T-helper 2 cell treated with Interferon-gamma antibody and Interleukin-4, amounts not matched to agents 5 μg/mL and 100 μg/mL, for 36 hours (primary cell): Measurements from ENCODE around the gene TNFRSF9.
"Not testable (repeated sequence)": the region's sequence is repeated elsewhere in the genome, so short reads cannot be mapped to it uniquely, and the experiment has no call there.

Experiments used
- DNase-seq: peaks from one replicate; pipeline ENCODE4 v3.0.0; 2021; ENCODE audit warnings: low spot score
- H3K27ac Mint-ChIP-seq: one replicate; pipeline ENCODE4 v1.8.0; 2021; ENCODE audit warnings: mild to moderate bottlenecking, mixed read lengths
- H3K27me3 Mint-ChIP-seq: one replicate; pipeline ENCODE4 v1.8.0; 2021; ENCODE audit warnings: low read depth, mixed read lengths
- H3K36me3 Mint-ChIP-seq: one replicate; pipeline ENCODE4 v1.8.0; 2021; ENCODE audit warnings: low read depth, mixed read lengths
- H3K4me1 Mint-ChIP-seq: one replicate; pipeline ENCODE4 v1.8.0; 2021; ENCODE audit warnings: low read depth, mixed read lengths
- H3K4me3 Mint-ChIP-seq: one replicate; pipeline ENCODE4 v1.8.0; 2022; ENCODE audit warnings: mild to moderate bottlenecking, moderate library complexity, mixed read lengths
- H3K9me3 Mint-ChIP-seq: one replicate; pipeline ENCODE4 v1.8.0; 2021; ENCODE audit warnings: mixed read lengths

The TNFRSF9 gene

GRCh38 chr1:7952791-7953190, 12.2 kb upstream of the TNFRSF9 start:
- not testable (repeated sequence) for H3K27ac Mint-ChIP-seq, DNase-seq, H3K9me3 Mint-ChIP-seq, H3K4me3 Mint-ChIP-seq, H3K27me3 Mint-ChIP-seq, H3K36me3 Mint-ChIP-seq
- peaks cover 45% of the 10 kb centered on the region for H3K4me1 Mint-ChIP-seq

DNA sequence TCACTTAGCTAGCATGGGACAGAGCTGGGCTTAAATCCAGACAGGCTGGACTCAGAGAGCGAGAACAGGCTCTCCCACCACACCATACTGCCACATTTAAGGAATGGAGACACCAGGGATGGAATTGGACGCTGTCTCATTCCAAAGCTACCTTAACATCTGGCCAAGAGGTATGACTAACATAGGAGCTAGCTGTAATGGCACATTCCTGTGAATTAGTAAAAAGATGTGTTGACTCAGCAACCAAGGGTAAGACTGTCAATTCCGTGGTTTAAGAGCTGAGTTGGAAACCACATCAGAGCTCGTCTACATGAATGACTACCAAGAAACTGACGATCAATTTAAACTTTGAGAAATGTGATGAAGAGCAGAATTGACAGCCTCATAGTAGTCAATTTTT, 8.3 kb upstream of the TNFRSF9 start:
- no peaks in the 10 kb centered on the region for H3K27me3 Mint-ChIP-seq
- no peaks in the 10 kb centered on the region for H3K9me3 Mint-ChIP-seq
- H3K4me3 Mint-ChIP-seq: peak overlapping the region; percentile 23
- H3K27ac Mint-ChIP-seq: peak overlapping the region; percentile 76
- peak; percentile 68 for DNase-seq
- H3K36me3 Mint-ChIP-seq: no peaks in the 10 kb centered on the region
- H3K4me1 Mint-ChIP-seq: peaks cover 28% of the 10 kb centered on the region

- H3K4me1 Mint-ChIP-seq: peaks cover 28% of the 10 kb centered on the region
Observed at GRCh38 chr1:7943251-7943650, 2.6 kb upstream of the TNFRSF9 start.

DNA sequence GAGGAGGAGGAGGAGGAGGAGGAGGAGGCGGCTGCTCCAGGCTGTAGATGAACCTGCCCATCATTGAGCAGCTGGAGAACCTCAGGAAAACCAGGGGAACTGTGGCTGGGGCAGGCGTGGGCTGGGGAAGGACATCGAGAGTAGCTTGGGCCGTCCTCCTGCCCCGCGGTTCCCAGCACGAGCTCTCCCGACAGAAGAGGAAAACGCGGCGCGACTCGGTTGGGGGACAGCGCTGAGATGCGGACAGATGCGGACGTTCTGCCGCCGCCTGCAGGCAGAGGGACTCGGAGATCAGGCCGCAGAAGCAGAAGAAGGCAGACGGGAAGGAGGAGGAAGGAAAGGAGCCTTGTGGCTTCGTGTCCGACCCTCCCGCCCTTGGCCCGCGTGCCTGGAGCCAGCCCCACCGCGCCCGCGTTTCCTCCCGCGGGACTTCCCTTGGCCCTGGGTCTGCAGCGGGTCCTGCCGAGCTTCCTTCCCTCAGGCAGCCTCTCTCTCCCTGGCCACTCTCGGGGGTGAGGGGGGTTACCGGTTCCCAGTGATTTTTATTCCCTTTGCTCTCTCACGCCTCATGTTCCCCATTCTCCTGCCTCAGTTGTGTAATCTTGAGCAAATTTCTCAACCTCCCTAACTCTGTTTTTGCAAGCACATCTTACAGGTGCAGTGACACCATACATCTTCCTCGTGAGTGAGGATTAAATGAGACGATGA, 1.7 kb upstream of the TNFRSF9 start:
- H3K27me3 Mint-ChIP-seq: peaks cover 23% of the 10 kb centered on the region
- H3K4me1 Mint-ChIP-seq: peaks cover 25% of the 10 kb centered on the region
- no peak overlapping the region for H3K27ac Mint-ChIP-seq
- peak; percentile 33 for DNase-seq
- H3K9me3 Mint-ChIP-seq: no peaks in the 10 kb centered on the region
- peaks cover 3% of the 10 kb centered on the region for H3K36me3 Mint-ChIP-seq
- H3K4me3 Mint-ChIP-seq: peak overlapping the region; percentile 82

More at GRCh38 chr1:7943251-7943650, 2.6 kb upstream of the TNFRSF9 start:
- H3K9me3 Mint-ChIP-seq: no peaks in the 10 kb centered on the region
- H3K27ac Mint-ChIP-seq: no peak overlapping the region
- peak overlapping the region; percentile 55 for H3K4me3 Mint-ChIP-seq
- no peak for DNase-seq
- peaks cover 3% of the 10 kb centered on the region for H3K36me3 Mint-ChIP-seq
- peaks cover 23% of the 10 kb centered on the region for H3K27me3 Mint-ChIP-seq

- Mint-ChIP-seq H3K36me3 (peaks cover 3% of the 10 kb centered on the region), H3K9me3 (no peaks in the 10 kb centered on the region), H3K4me3 (peak overlapping the region; percentile 82), H3K4me1 (peaks cover 25% of the 10 kb centered on the region), H3K27me3 (peaks cover 23% of the 10 kb centered on the region), H3K27ac (peak overlapping the region; percentile 28)
- DNase-seq: no peak
Observed at GRCh38 chr1:7941437-7941793, 776 bp upstream of the TNFRSF9 start.

- peaks cover 3% of the 10 kb centered on the region for H3K36me3 Mint-ChIP-seq
- H3K27ac Mint-ChIP-seq: no peak overlapping the region
- DNase-seq: no peak
- peak overlapping the region; percentile 72 for H3K4me3 Mint-ChIP-seq
- H3K9me3 Mint-ChIP-seq: no peaks in the 10 kb centered on the region
- H3K27me3 Mint-ChIP-seq: peaks cover 23% of the 10 kb centered on the region
- H3K4me1 Mint-ChIP-seq: peaks cover 25% of the 10 kb centered on the region
Observed at GRCh38 chr1:7940034-7940433, 605 bp downstream of the TNFRSF9 start.

- H3K27ac Mint-ChIP-seq: no peak overlapping the region
- H3K4me1 Mint-ChIP-seq: peaks cover 23% of the 10 kb centered on the region
- peaks cover 3% of the 10 kb centered on the region for H3K36me3 Mint-ChIP-seq
- no peak overlapping the region for H3K4me3 Mint-ChIP-seq
- H3K27me3 Mint-ChIP-seq: peaks cover 21% of the 10 kb centered on the region
- H3K9me3 Mint-ChIP-seq: no peaks in the 10 kb centered on the region
- no peak for DNase-seq
Observed at GRCh38 chr1:7938070-7938469, 2.6 kb downstream of the TNFRSF9 start.

DNA sequence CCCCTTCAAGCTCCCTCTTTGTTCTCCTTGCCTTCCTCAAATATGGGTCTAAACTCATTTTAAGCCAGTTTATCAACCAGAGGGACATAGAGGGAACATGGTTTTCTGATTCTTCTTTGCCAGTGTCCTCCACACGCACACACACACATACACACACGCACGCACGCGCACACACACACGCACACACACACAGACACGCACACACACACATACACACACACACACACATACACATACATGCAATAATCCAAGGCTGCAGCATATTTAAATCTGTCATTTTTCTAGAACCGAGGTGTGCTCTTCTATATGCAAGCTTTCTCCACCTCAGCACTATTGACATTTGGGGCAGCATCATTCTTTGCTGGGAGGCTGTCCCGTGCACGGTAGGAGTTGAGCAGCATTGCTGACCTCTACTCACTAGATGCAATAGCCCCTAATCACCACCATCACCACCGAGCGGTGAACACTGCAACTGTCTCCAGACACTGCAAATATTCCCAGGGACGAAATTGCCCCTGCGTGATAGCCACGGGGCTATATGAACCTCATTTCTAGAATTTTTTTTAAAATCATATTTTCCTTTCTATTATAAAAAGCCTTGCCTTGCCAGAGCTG, 8.0 kb downstream of the TNFRSF9 start:
- DNase-seq: no peak
- Mint-ChIP-seq H3K4me1 (peaks cover 30% of the 10 kb centered on the region), H3K36me3 (peaks cover 2% of the 10 kb centered on the region), H3K4me3 (no peak overlapping the region), H3K27ac (no peak overlapping the region), H3K27me3 (no peaks in the 10 kb centered on the region), H3K9me3 (no peaks in the 10 kb centered on the region)

GRCh38 chr1:7931446-7931812, 9.2 kb downstream of the TNFRSF9 start:
- H3K9me3 Mint-ChIP-seq: no peaks in the 10 kb centered on the region
- H3K27me3 Mint-ChIP-seq: no peaks in the 10 kb centered on the region
- peak overlapping the region; percentile 95 for H3K27ac Mint-ChIP-seq
- peaks cover 30% of the 10 kb centered on the region for H3K4me1 Mint-ChIP-seq
- peaks cover 3% of the 10 kb centered on the region for H3K36me3 Mint-ChIP-seq
- peak overlapping the region; percentile 76 for H3K4me3 Mint-ChIP-seq
- no peak for DNase-seq

- Mint-ChIP-seq H3K4me1 (peaks cover 30% of the 10 kb centered on the region), H3K27ac (peak overlapping the region; percentile 95), H3K27me3 (no peaks in the 10 kb centered on the region), H3K4me3 (peak overlapping the region; percentile 76), H3K36me3 (peaks cover 3% of the 10 kb centered on the region), H3K9me3 (no peaks in the 10 kb centered on the region)
- DNase-seq: no peak
Observed at GRCh38 chr1:7930645-7931445, 9.8 kb downstream of the TNFRSF9 start.

- H3K27ac Mint-ChIP-seq: peak overlapping the region; percentile 95
- H3K9me3 Mint-ChIP-seq: no peaks in the 10 kb centered on the region
- peaks cover 30% of the 10 kb centered on the region for H3K4me1 Mint-ChIP-seq
- H3K4me3 Mint-ChIP-seq: peak overlapping the region; percentile 54
- DNase-seq: no peak
- H3K27me3 Mint-ChIP-seq: no peaks in the 10 kb centered on the region
- peaks cover 3% of the 10 kb centered on the region for H3K36me3 Mint-ChIP-seq
Observed at GRCh38 chr1:7929637-7930036, 11.0 kb downstream of the TNFRSF9 start.

DNA sequence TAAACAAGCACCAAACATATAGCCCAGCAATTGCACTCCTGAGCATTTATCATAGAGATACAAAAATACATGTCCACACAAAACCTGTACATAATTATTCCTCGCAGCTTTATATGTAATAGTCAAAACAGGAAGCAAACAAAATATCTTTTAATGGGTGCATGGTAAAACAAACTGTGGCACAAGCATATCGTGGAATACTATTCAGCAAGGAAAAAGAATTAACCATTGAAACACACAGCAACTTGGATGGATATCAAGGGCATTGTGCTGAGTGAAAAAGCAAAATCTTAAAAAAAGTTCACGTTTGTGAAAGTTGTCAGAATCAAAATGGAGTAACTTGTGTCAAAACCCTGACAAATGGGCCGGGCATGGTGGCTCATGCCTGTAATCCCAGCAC, 12.4 kb downstream of the TNFRSF9 start:
- Mint-ChIP-seq H3K27ac (no peak overlapping the region), H3K27me3 (no peaks in the 10 kb centered on the region), H3K36me3 (peaks cover 3% of the 10 kb centered on the region), H3K4me1 (peaks cover 30% of the 10 kb centered on the region), H3K4me3 (no peak overlapping the region), H3K9me3 (no peaks in the 10 kb centered on the region)
- no peak for DNase-seq

DNA sequence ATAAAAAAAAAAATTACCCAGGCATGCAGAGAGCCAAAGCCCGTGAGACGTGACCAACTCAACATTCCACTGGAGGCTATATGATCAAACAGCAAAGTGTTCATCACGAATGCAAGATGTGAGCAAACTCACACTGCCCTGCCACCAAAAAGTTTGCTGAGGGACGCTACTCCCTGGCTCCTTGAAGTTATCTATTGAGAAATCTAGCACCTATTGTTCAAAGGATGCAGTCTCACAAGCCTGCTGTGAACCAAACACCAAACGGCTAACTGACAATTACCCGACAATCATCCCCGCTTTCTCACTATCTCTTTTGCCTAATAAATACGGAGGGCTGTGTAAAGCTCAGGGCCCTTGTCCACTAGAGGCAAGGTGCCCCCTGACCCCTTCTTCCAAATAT, 13.6 kb downstream of the TNFRSF9 start:
- H3K27ac Mint-ChIP-seq, H3K27me3 Mint-ChIP-seq, H3K36me3 Mint-ChIP-seq, DNase-seq, H3K9me3 Mint-ChIP-seq, H3K4me3 Mint-ChIP-seq: not testable (repeated sequence)
- H3K4me1 Mint-ChIP-seq: peaks cover 24% of the 10 kb centered on the region

DNA sequence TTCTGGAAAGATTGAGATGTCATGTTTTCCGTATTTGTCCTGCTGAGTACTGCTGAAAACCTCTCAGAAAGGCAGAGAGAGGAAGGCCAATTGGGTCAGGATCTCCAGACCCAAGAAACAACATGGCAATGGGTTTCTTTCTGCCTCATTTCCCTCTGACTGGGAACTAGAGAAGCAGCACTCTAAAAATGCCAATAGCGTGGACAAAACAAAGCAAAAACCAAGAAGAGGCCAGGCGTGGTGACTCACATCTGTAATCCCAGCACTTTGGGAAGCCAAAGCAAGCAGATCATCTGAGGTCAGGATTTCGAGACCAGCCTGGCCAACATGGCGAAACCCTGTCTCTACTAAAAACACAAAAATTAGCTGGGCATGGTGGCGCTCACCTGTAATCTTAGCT, 18.3 kb downstream of the TNFRSF9 start:
- Mint-ChIP-seq H3K4me3 (no peak overlapping the region), H3K4me1 (peaks cover 7% of the 10 kb centered on the region), H3K9me3 (no peaks in the 10 kb centered on the region), H3K27ac (no peak overlapping the region), H3K36me3 (no peaks in the 10 kb centered on the region), H3K27me3 (no peaks in the 10 kb centered on the region)
- no peak for DNase-seq
